GM21737 (cell line): ENCODE measurements around the gene CDC42BPG.

Source experiments
- ATAC-seq: cut with Tn5 transposase; IDR thresholded peaks from one replicate; pipeline ENCODE4 v1.9.1; 2021; ENCODE audit warnings: mild to moderate bottlenecking, moderate library complexity; ENCODE audit not compliant: unreplicated experiment

The CDC42BPG gene

GRCh38 chr11:64844330-64845128 is at the start of gene CDC42BPG:
Gene CDC42BPG, minus strand, starts transcription at chr11:64844653. Its CDS starts 84 bp downstream, at chr11:64844569.
- no peak for ATAC-seq

- no peak for ATAC-seq
These were observed 49.0 kb upstream of the CDC42BPG start for GRCh38 chr11:64893194-64894069.

GRCh38 chr11:64892838-64893193 is 48.4 kb upstream of the CDC42BPG start:
- ATAC-seq: no peak

GRCh38 chr11:64892411-64892831 is 48.0 kb upstream of the CDC42BPG start:
- ATAC-seq: no peak

- no peak for ATAC-seq
These were observed 47.4 kb upstream of the CDC42BPG start for GRCh38 chr11:64891880-64892279.

GRCh38 chr11:64891215-64891848 is 46.9 kb upstream of the CDC42BPG start:
- no peak for ATAC-seq

GRCh38 chr11:64890522-64890939 is 46.1 kb upstream of the CDC42BPG start:
- no peak for ATAC-seq

GRCh38 chr11:64888729-64889511 is 44.5 kb upstream of the CDC42BPG start:
- ATAC-seq: no peak

GRCh38 chr11:64888406-64888728 is 43.9 kb upstream of the CDC42BPG start:
- no peak for ATAC-seq

GRCh38 chr11:64887757-64888405 is 43.4 kb upstream of the CDC42BPG start:
- ATAC-seq: peak; percentile 75

GRCh38 chr11:64887234-64887756 is 42.8 kb upstream of the CDC42BPG start:
- ATAC-seq: no peak

- no peak for ATAC-seq
These were observed 41.2 kb upstream of the CDC42BPG start for GRCh38 chr11:64885367-64886286.

GRCh38 chr11:64884019-64884418 is 39.6 kb upstream of the CDC42BPG start:
- no peak for ATAC-seq

- no peak for ATAC-seq
These were observed 39.1 kb upstream of the CDC42BPG start for GRCh38 chr11:64883575-64883974.

- no peak for ATAC-seq
These were observed 37.8 kb upstream of the CDC42BPG start for GRCh38 chr11:64882243-64882642.

- ATAC-seq: no peak
These were observed 37.0 kb upstream of the CDC42BPG start for GRCh38 chr11:64881476-64881875.

- ATAC-seq: no peak
These were observed 36.0 kb upstream of the CDC42BPG start for GRCh38 chr11:64880240-64881001.

- ATAC-seq: no peak
These were observed 34.9 kb upstream of the CDC42BPG start for GRCh38 chr11:64879244-64879900.
